Measurements from ENCODE around the gene SERTAD4.
"Not testable (repeated sequence)": the region's sequence is repeated elsewhere in the genome, so short reads cannot be mapped to it uniquely, and the experiment has no call there.

SERTAD4 gene

GRCh38 chr1:210232511-210233215, at the start of gene SERTAD4:
SERTAD4 (plus strand) TSS chr1:210232796; CDS start chr1:210237961, 5,165 bp downstream.
- no peak for DNase-seq

GRCh38 chr1:210185063-210185462, 47.5 kb upstream of the SERTAD4 start:
- no peak for DNase-seq

GRCh38 chr1:210187849-210188606, 44.6 kb upstream of the SERTAD4 start:
- not testable (repeated sequence) for DNase-seq

- DNase-seq, result no peak
Observed at GRCh38 chr1:210189426-210189825, 43.2 kb upstream of the SERTAD4 start.

GRCh38 chr1:210195635-210196160, 36.9 kb upstream of the SERTAD4 start:
- no peak for DNase-seq

- DNase-seq, result not testable (repeated sequence)
Observed at GRCh38 chr1:210196266-210196665, 36.3 kb upstream of the SERTAD4 start.

GRCh38 chr1:210198840-210199239, 33.8 kb upstream of the SERTAD4 start:
- DNase-seq, result no peak

- DNase-seq, result no peak
Observed at GRCh38 chr1:210200124-210200736, 32.4 kb upstream of the SERTAD4 start.

- DNase-seq, result no peak
Observed at GRCh38 chr1:210201681-210202080, 30.9 kb upstream of the SERTAD4 start.

- no peak for DNase-seq
Observed at GRCh38 chr1:210207597-210208450, 24.8 kb upstream of the SERTAD4 start.

GRCh38 chr1:210213335-210213734, 19.3 kb upstream of the SERTAD4 start:
- DNase-seq, result no peak

- DNase-seq, result no peak
Observed at GRCh38 chr1:210214573-210215409, 17.8 kb upstream of the SERTAD4 start.

- no peak for DNase-seq
Observed at GRCh38 chr1:210217482-210217881, 15.1 kb upstream of the SERTAD4 start.

GRCh38 chr1:210218047-210218446, 14.5 kb upstream of the SERTAD4 start:
- no peak for DNase-seq

GRCh38 chr1:210222340-210223006, 10.1 kb upstream of the SERTAD4 start:
- DNase-seq, result no peak

GRCh38 chr1:210223226-210223904, 9.2 kb upstream of the SERTAD4 start:
- no peak for DNase-seq

- DNase-seq, result no peak
Observed at GRCh38 chr1:210228158-210228557, 4.4 kb upstream of the SERTAD4 start.

GRCh38 chr1:210230149-210230695, 2.4 kb upstream of the SERTAD4 start:
- no peak for DNase-seq

- DNase-seq, result no peak
Observed at GRCh38 chr1:210231846-210232510, 618 bp upstream of the SERTAD4 start.

GRCh38 chr1:210233216-210233494, 559 bp downstream of the SERTAD4 start:
- DNase-seq, result peak in 1 of 2 experiments; percentile 5

Measured in activated CD4-positive, alpha-beta T cell treated with anti-CD3 and anti-CD28 coated beads, Interleukin-2, amount 50 U/mL, for 48 hours (primary cell).